Prostate gland (tissue), 2 donors: ENCODE results near the gene ACP4. TPM values are rescaled to one million over a fixed set of nuclear protein-coding genes. Genes with fewer than 3 reads are reported as not detected.
"Not testable (repeated sequence)": the region's sequence is repeated elsewhere in the genome, so short reads cannot be mapped to it uniquely, and the experiment has no call there.

Experiments
- DNase-seq: peaks from one replicate; pipeline ENCODE4 v3.0.0-alpha.2; 2019; ENCODE audit warnings: low spot score
- H3K27ac ChIP-seq, 2 donors: fragments of 200-600 bp; sonication (generic); 2 replicates each; pipeline ENCODE4 v1.5.1; 2017 to 2019
- H3K27me3 ChIP-seq: fragments of 200-600 bp; sonication (generic); replicated peaks from 2 replicates; pipeline ENCODE4 v1.5.1; 2019; ENCODE audit not compliant: insufficient read depth
- H3K36me3 ChIP-seq, 2 donors: fragments of 200-600 bp; sonication (generic); 1 replicate in 1 of 2; 2 replicates in 1 of 2; pipeline versions ENCODE4 v1.5.1 to v1.8.1; 2017 to 2019
- H3K4me1 ChIP-seq: fragments of 200-600 bp; sonication (generic); replicated peaks from 2 replicates; pipeline ENCODE4 v1.5.1; 2019
- H3K4me3 ChIP-seq, 2 donors: fragments of 200-600 bp; sonication (generic); 2 replicates each; pipeline ENCODE4 v1.5.1; 2017 to 2019
- H3K9me3 ChIP-seq: fragments of 200-600 bp; sonication (generic); 2 replicates; pipeline ENCODE4 v1.5.1; 2017
- CTCF ChIP-seq, 4 experiments: fragments of 200-600 bp in 2 of 4; fragments of 450-650 bp in 2 of 4; sonication (generic) in 2 of 4; IDR thresholded peaks; 1 replicate in 3 of 4; 2 replicates in 1 of 4; pipeline ENCODE4 v1.5.1; 2016 to 2019; ENCODE audit warnings: antibody characterized with exemption in 4 of 4, mild to moderate bottlenecking in 2 of 4, moderate library complexity in 2 of 4
- POLR2A ChIP-seq: fragments of 450-650 bp; IDR thresholded peaks from one replicate; pipeline ENCODE4 v1.6.1; 2016; ENCODE audit warnings: antibody characterized with exemption, mild to moderate bottlenecking
- POLR2AphosphoS5 ChIP-seq: sonication (generic); formaldehyde crosslinking; IDR thresholded peaks from one replicate; pipeline ENCODE4 v1.6.1; 2017; ENCODE audit warnings: antibody characterized with exemption
- WGBS: methylation state at CpG from one replicate; pipeline ENCODE4 v1.1.5; 2018; 5-methylcytosine and 5-hydroxymethylcytosine counted together
- intact Hi-C: fragments of 100-400 bp; cut with DNase I; formaldehyde crosslinking; loops from one replicate; pipeline ENCODE4 v1.14.2; 2022
- total RNA-seq, 2 donors: library from RNA; depleted of rRNA; stranded (reverse); fragments of >200 nt; gene quantifications; one replicate each; pipeline ENCODE4 v1.1.0, GENCODE V29; 2016

The ACP4 gene
- total RNA-seq, 2 donors from 2014 or later, result not detected

- no peaks in the 10 kb centered on the region for H3K36me3 ChIP-seq
- no peaks in the 10 kb centered on the region for H3K9me3 ChIP-seq
- H3K27me3 ChIP-seq, result no peaks in the 10 kb centered on the region
- no peak for TF ChIP-seq POLR2AphosphoS5
- no peak for TF ChIP-seq POLR2A
- H3K4me1 ChIP-seq, result no peaks in the 10 kb centered on the region
- DNase-seq, result no peak
- H3K4me3 ChIP-seq, result no peak overlapping the region
- intact Hi-C loops, result no loop called here
- no peak overlapping the region for H3K27ac ChIP-seq
- WGBS, result 59% methylated on average over 6 of the region's 6 CpGs
Measured at GRCh38 chr19:50749490-50749889, 40.7 kb upstream of the ACP4 start.

GRCh38 chr19:50750010-50750409 lies 40.2 kb upstream of the ACP4 start:
- no peak for DNase-seq
- H3K4me1 ChIP-seq, result no peaks in the 10 kb centered on the region
- no peak overlapping the region for H3K27ac ChIP-seq
- no peaks in the 10 kb centered on the region for H3K27me3 ChIP-seq
- H3K4me3 ChIP-seq, result no peak overlapping the region
- no peaks in the 10 kb centered on the region for H3K36me3 ChIP-seq
- H3K9me3 ChIP-seq, result no peaks in the 10 kb centered on the region
- TF ChIP-seq CTCF (IDR thresholded peaks at IDR 0.05), result no peak
- no peak for TF ChIP-seq POLR2A
- no peak for TF ChIP-seq POLR2AphosphoS5
- intact Hi-C loops, result no loop called here
- WGBS, result 69% methylated on average over 15 of the region's 15 CpGs

GRCh38 chr19:50753879-50754278 lies 36.3 kb upstream of the ACP4 start:
- intact Hi-C loops, result no loop called here
- Histone ChIP-seq H3K27ac (no peak overlapping the region), H3K4me1 (no peaks in the 10 kb centered on the region), H3K36me3 (no peaks in the 10 kb centered on the region), H3K9me3 (no peaks in the 10 kb centered on the region), H3K4me3 (no peak overlapping the region), H3K27me3 (no peaks in the 10 kb centered on the region)
- 92% methylated on average over 4 of the region's 4 CpGs for WGBS
- TF ChIP-seq POLR2AphosphoS5, result no peak
- TF ChIP-seq POLR2A, result no peak
- TF ChIP-seq CTCF (IDR thresholded peaks at IDR 0.05), result no peak
- DNase-seq, result no peak

GRCh38 chr19:50756244-50756643 lies 34.0 kb upstream of the ACP4 start:
- H3K4me1 ChIP-seq, DNase-seq, H3K9me3 ChIP-seq, intact Hi-C loops, H3K27ac ChIP-seq, H3K4me3 ChIP-seq, H3K27me3 ChIP-seq, H3K36me3 ChIP-seq: not testable (repeated sequence)
- 75% methylated on average over 8 of the region's 8 CpGs for WGBS

GRCh38 chr19:50757624-50758023 lies 32.6 kb upstream of the ACP4 start:
- H3K27ac ChIP-seq, H3K36me3 ChIP-seq, H3K9me3 ChIP-seq, H3K4me3 ChIP-seq, intact Hi-C loops, H3K4me1 ChIP-seq, H3K27me3 ChIP-seq, DNase-seq: not testable (repeated sequence)
- 98% methylated on average over 3 of the region's 3 CpGs for WGBS

GRCh38 chr19:50759076-50759475 lies 31.1 kb upstream of the ACP4 start:
- WGBS, result 81% methylated on average over 12 of the region's 18 CpGs
- intact Hi-C loops, H3K4me1 ChIP-seq, H3K4me3 ChIP-seq, H3K27me3 ChIP-seq, H3K27ac ChIP-seq, H3K9me3 ChIP-seq, H3K36me3 ChIP-seq, DNase-seq: not testable (repeated sequence)

- TF ChIP-seq CTCF (IDR thresholded peaks at IDR 0.05), result no peak
- TF ChIP-seq POLR2AphosphoS5, result no peak
- no peak for TF ChIP-seq POLR2A
- 78% methylated on average over 4 of the region's 4 CpGs for WGBS
- no peak for DNase-seq
- Histone ChIP-seq H3K27ac (no peak overlapping the region), H3K27me3 (no peaks in the 10 kb centered on the region), H3K36me3 (no peaks in the 10 kb centered on the region), H3K4me3 (no peak overlapping the region), H3K9me3 (no peaks in the 10 kb centered on the region), H3K4me1 (no peaks in the 10 kb centered on the region)
- intact Hi-C loops, result no loop called here
Measured at GRCh38 chr19:50759886-50760285, 30.3 kb upstream of the ACP4 start.

GRCh38 chr19:50761501-50761900 lies 28.7 kb upstream of the ACP4 start:
- DNase-seq, H3K27me3 ChIP-seq, H3K9me3 ChIP-seq, intact Hi-C loops, H3K4me1 ChIP-seq, H3K36me3 ChIP-seq, H3K27ac ChIP-seq, H3K4me3 ChIP-seq: not testable (repeated sequence)
- 60% methylated on average over 3 of the region's 3 CpGs for WGBS

- DNase-seq, H3K36me3 ChIP-seq, H3K27ac ChIP-seq, intact Hi-C loops, H3K4me3 ChIP-seq, H3K27me3 ChIP-seq, H3K9me3 ChIP-seq, H3K4me1 ChIP-seq: not testable (repeated sequence)
- WGBS, result 54% methylated on average over 11 of the region's 13 CpGs
Measured at GRCh38 chr19:50763521-50763920, 26.7 kb upstream of the ACP4 start.
